ENCODE measurements around the gene MINDY4B. TPM values are rescaled to one million over a fixed set of nuclear protein-coding genes. Genes with fewer than 3 reads are reported as not detected.
"Not testable (repeated sequence)": the region's sequence is repeated elsewhere in the genome, so short reads cannot be mapped to it uniquely, and the experiment has no call there.

The MINDY4B gene
- total and polyA plus RNA-seq, 2 of the 4 experiments (the other 2 are of a cell fraction), result not detected

- H2BK120ac ChIP-seq (ENCODE audit: low read depth, low read length); BruUV-seq (replicated peaks); in situ Hi-C loops (cut with MboI; ENCODE audit: low sequenced_read_pairs); H3K4me3 ChIP-seq (ENCODE audit: insufficient read depth, low read depth, low read length); H3K36me3 ChIP-seq (ENCODE audit: control insufficient read depth, insufficient read depth, low read length); H3K9me1 ChIP-seq (ENCODE audit: insufficient read depth, low read length); H3K56ac ChIP-seq (ENCODE audit: extremely low read depth, insufficient read depth, low read length); POLR2A ChIA-PET (ENCODE audit: unreplicated experiment); H2AFZ ChIP-seq (replicated peaks; ENCODE audit: low read length, poor library complexity); H3K4ac ChIP-seq (ENCODE audit: low read depth, low read length); H3K18ac ChIP-seq (ENCODE audit: low read depth, low read length); H3K14ac ChIP-seq (replicated peaks; ENCODE audit: low read depth, low read length); H2BK15ac ChIP-seq (ENCODE audit: low read depth, low read length); H2BK5ac ChIP-seq (ENCODE audit: low read depth, low read length, poor library complexity, severe bottlenecking); H4K8ac ChIP-seq (ENCODE audit: low read depth in 2 of 2, low read length in 2 of 2); ATAC-seq (ENCODE audit: low read depth); H2AK5ac ChIP-seq (ENCODE audit: low read depth, low read length); H3K27ac ChIP-seq (ENCODE audit: insufficient read depth, low read length); H3K4me2 ChIP-seq (ENCODE audit: low read depth, low read length); H3K9ac ChIP-seq (ENCODE audit: low read depth, low read length); H3K9me3 ChIP-seq (ENCODE audit: control insufficient read depth, insufficient read depth, low read length); H4K91ac ChIP-seq (ENCODE audit: insufficient read depth, low read depth, low read length); H4K20me1 ChIP-seq (ENCODE audit: insufficient read depth, low read length); H2BK20ac ChIP-seq (ENCODE audit: low read depth, low read length); intact Hi-C loops (cut with micrococcal nuclease); H3K79me1 ChIP-seq (ENCODE audit: low read depth in 1 of 2, low read length in 2 of 2); H2AK9ac ChIP-seq (replicated peaks; ENCODE audit: low read depth, low read length, poor library complexity); H3K23ac ChIP-seq (ENCODE audit: low read depth, low read length); H3K4me1 ChIP-seq (ENCODE audit: control insufficient read depth, insufficient read depth, low read length); H4K5ac ChIP-seq (ENCODE audit: low read depth, low read length); CTCF ChIA-PET; dilution Hi-C loops (cut with HindIII; ENCODE audit: low sequenced_read_pairs, unreplicated experiment); DNase-seq: not testable (repeated sequence)
- H3K27me3 ChIP-seq (ENCODE audit: control insufficient read depth, insufficient read depth, low read length), result peaks cover 10% of the 10 kb centered on the region
- no CpG with 5 or more reads among the region's 8 CpGs for WGBS, 2 experiments (ENCODE audit: extremely low coverage in 2 of 2, insufficient read length in 1 of 2)
Measured at GRCh38 chr3:150857936-150858335, 47.3 kb downstream of the MINDY4B start.
